Skin of body (tissue), 2 donors: ENCODE results near the gene MED28. TPM values are rescaled to one million over a fixed set of nuclear protein-coding genes. Genes with fewer than 3 reads are reported as not detected.
"Not testable (repeated sequence)": the region's sequence is repeated elsewhere in the genome, so short reads cannot be mapped to it uniquely, and the experiment has no call there.

Source experiments
- DNase-seq: peaks from one replicate; lab custom pipeline; 2025; lab: John Stamatoyannopoulos, UW
- total RNA-seq: library from RNA; depleted of rRNA; stranded (reverse); fragments of >200 nt; gene quantifications from one replicate; pipeline ENCODE4 v1.2.3, GENCODE V29; 2014

Gene MED28
- total RNA-seq, 1 donor from 2014 or later: 19.9 TPM

DNA sequence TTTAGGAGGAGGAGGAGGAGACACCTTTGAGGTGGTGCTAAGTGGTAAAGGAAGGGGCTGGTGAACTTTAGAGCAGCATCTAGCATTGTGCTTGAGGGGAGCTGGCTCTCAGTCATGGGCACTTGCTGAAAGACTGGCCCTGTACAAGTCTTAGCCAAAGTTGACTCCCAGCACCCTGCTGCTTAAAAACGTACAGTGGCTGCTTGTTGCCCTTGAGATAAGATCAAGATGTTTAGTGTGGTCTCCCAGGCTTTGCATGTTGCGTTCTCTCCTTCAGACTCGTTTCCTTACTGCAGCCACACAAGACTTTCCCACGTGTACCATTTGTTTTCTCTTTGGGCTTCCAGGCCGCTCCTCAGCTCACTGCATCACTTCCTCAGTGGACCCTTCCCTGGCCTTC, 1.8 kb downstream of the MED28 start:
- DNase-seq: no peak

DNA sequence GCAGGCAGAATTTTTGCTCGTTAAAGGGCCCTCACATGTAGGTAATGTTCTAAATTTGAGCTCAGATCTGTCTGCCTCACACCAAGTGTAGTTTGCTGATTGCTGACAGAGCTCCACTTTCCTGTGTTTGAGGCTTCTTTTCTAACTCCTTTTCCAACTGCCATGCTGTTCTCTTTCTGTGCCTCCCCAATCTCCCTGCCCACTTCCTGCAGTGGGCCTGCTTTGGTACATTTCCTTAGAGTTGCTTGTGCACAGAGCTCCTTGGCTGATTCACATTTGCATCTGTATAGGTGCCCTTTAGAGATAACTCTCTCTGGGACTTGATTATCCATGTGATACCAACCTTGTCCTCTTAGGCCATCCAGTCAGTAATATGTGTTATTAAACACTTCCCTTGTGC, 4.5 kb downstream of the MED28 start:
- DNase-seq: no peak

DNA sequence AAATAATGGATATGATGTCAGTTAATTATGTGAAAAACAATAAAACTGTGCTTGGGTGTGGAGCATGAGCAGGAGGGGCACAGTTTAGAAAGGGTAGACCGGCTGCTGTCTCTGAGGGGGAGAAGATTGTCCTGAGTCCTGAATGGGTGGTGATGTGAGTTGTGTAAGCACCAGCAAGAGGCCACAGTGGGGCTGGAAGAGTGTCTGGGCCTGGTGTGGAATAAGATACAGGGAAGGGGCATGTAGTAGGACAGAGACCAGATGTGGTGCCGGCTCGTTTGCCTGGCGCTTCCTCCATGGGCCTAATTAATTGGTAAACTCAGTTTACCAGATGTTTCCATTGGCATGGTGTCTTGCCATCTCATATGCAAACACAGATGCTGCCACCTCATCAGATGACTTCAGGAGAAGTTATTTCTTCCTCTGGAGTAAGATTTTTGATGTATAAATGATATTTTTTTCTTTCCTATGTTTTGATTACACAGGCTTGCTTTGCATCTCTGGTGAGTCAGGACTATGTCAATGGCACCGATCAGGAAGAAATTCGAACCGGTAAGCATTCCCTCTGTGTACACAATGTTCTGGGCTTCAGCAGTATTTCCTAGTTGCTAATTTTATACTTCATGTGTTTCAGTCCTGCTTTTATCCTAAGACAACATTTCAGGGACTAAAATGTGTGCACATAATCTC, 5.1 kb downstream of the MED28 start:
- no peak for DNase-seq

GRCh38 chr4:17623451-17624001, 9.1 kb downstream of the MED28 start:
- DNase-seq: peak; percentile 18

- no peak for DNase-seq
These were observed 10.4 kb downstream of the MED28 start for GRCh38 chr4:17624821-17625220.

GRCh38 chr4:17630228-17630627, 15.8 kb downstream of the MED28 start:
- no peak for DNase-seq

GRCh38 chr4:17633600-17633999, 19.2 kb downstream of the MED28 start:
- no peak for DNase-seq

DNA sequence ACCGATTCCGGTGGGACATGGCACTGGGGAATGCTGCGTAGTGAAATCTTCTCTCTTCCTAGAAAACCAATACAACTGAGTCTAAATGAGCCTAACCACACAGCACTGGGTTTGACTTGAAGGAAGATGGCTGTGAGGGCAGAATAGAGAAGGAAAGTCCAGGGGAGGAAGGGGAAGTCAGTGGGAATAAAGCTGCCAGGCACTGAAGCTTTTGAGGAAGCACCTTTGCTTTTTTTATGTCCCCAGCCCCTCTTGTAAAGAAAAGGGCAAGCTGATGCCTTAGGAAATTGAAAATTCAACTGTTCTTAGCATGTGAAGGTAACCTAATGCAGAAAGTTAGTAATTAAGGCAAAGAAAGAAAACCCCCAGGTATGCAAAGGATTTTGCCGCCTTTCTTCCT, 20.6 kb downstream of the MED28 start:
- no peak for DNase-seq

GRCh38 chr4:17636341-17636695, 21.9 kb downstream of the MED28 start:
- no peak for DNase-seq

DNA sequence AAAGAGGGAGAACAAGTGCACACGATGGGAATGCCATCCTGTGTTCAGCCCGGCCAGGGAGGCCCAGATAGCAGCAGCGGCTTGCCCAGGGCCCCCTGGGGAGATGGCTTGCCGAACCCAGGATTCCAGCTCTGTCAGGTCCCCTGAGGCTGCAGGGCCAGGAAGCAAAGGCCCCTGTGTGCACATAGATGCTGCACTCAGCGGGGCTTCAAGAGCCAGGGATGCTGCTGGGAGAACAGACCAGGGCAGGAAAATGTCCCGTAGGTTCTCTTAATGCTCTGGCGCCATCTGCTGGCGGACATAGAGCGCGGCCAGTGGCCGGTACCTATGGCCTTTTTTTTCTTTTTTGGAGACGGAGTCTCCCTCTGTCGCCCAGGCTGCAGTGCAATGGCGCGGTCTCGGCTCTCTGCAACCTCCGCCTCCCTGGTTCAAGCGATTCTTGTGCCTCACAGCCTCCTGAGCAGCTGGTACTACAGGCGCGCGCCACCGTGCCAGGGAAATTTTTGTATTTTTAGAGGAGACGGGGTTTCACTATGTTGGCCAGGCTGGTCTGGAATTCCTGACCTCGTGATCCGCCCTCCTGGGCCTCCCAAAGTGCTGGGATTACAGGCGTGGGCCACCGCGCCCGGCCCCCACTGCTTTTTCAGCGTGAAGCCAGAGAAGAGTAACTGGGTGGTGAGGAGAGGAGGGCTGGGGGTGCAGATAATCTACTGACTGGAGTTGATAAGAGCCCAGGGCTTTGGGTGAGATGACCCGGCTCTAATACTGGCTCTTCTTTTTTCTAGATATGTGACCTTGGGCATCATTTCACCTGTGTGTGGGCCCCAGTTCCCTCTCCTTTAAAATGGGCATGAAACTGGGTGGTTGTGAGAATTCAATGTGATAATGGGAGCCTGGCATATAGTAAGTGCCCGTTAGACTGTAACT, 22.5 kb downstream of the MED28 start:
- DNase-seq: peak; percentile 3

DNA sequence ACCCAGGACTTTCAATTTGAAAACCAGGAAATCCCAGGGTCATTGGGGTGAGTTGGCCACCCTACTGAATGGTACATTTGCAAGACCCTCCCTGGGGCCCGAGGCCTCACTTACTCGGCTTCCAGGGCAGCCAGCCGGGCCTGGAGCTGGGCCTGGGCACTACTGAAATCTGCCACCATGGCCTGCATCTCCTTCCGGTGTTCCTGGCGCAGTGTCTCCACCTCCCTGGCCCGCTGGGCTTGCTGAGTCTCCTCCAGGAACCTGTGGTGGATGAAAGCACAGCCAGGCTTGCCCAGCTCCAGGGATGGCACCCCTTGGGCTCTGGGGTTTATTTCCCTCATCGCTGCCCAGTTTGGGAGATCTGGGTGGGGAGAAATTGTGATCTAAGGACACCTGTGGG, 24.7 kb downstream of the MED28 start:
- DNase-seq: no peak

DNA sequence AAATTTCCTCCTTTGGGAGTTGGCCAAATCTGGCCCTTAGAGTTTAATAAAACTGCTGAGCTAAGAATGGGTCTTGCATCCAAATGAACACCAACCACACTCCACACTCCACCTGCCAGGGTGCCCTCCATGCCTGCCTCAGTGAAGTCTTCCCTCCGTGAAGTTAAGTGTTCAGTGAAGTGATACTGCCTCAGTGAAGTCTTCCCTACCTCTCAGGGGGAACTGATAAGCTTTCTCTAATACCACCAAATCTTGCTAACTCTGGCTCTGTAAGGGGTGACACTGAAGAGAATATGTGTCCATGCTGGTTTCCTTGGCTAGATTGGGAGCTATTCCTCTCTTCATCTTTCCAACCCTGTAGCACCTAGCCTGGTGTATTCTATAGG, 27.9 kb downstream of the MED28 start:
- no peak for DNase-seq

DNA sequence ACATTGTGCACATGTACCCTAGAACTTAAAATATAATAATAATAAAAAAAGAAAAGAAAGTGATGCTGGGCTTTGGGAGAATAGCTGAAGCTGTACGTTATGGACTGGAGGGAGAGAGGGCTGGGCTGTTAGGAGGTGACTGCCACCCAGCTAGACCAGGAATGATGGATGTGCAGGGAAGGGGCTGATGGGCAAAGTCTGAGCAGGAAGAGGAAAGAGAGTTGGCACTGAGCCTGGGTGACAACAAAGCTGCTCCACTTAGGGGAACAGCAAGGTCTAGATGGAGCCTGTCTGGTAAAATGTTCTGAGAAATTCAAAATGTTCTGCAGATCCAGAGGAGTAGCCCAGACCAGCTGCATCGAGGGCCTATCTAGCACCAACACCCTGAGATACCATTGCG, 32.3 kb downstream of the MED28 start:
- DNase-seq: no peak

DNA sequence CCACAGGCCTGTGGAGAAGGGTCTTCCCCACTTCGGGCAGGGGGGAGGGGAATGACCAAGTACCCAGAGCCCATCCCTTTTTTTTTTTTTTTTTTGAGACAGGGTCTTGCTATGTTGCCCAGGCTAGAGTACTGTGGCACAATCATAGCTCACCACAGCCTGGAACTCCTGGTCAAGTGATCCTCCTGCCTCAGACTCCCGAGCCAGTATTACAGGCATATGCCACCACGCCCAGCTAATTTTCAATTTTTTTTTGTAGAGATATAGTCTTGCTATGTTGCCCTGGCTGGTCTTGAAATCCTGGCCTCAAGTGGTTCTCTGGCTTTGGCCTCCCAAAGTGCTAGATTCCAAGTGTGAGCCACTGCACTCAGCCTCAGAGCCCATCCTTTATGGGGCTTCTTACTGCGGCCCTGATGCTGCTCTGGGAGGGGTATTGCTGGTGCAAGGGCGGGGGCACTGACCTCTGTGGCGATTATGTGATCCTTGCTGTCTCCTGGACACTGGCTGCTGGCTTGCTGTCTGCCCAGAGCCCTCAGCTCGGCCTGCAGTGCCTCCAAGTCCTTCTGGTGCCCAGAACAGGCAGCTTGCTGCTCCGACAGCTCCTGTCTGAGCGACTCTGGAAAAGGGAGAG, 32.9 kb downstream of the MED28 start:
- DNase-seq: no peak

DNA sequence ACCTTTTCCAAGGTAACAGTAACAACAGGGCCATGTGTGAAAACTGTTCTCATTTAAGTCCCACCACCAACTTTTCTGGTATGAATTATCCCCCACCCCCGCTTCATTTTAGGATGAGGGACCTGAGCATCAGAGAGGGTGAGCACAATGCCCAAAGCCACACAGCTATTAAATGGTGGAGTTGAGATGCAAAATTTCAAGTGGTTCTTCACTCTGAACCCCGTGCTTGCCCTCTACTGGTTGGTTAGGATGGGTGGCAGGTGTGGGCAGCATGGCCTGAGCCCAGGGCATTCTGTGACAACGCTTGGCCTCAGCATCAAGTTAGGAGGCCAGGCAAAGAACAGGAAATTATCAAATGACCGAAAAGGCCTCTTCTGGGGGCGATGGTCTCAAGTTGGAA, 33.5 kb downstream of the MED28 start:
- DNase-seq: no peak

- no peak for DNase-seq
These were observed 36.0 kb downstream of the MED28 start for GRCh38 chr4:17650406-17650805.

DNA sequence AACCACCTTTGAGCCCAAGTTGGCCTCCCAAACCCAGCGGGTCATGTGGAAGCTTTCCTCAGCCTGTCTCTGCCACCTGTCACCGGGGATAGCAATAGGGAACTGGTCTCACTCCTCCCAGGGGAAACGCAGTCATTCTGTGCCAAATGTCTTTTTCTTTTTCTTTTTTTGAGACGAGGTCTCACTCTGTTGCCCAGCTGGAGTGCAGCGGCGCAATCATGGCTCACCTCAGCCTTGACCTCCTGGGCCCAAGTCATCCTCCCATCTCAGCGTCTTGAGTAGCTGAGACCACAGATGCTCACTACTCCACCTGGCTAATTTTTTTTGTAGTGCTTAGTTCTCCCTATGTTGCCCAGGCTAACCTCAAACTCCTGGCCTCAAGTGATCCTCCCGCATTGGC, 40.3 kb downstream of the MED28 start:
- DNase-seq: no peak

- no peak for DNase-seq
These were observed 42.6 kb downstream of the MED28 start for GRCh38 chr4:17657090-17657489.

DNA sequence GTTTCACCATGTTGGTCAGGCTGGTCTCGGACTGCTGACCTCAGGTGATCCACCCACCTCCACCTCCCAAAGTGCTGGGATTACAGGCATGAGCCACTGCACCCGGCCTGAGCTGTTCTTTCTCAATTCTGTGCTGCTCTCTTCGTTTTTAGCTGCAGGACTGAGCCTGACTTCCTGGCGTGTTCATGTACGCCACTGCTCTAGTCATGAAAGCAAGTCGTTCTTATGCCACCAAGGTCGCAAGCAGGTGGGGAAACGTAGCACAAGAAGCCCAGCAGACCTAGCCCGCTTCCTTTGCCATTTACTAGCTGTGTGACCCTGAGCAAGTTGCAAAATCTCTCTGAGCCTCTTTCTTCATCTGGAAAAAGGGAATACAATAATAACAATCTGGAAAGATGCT, 43.4 kb downstream of the MED28 start:
- no peak for DNase-seq

DNA sequence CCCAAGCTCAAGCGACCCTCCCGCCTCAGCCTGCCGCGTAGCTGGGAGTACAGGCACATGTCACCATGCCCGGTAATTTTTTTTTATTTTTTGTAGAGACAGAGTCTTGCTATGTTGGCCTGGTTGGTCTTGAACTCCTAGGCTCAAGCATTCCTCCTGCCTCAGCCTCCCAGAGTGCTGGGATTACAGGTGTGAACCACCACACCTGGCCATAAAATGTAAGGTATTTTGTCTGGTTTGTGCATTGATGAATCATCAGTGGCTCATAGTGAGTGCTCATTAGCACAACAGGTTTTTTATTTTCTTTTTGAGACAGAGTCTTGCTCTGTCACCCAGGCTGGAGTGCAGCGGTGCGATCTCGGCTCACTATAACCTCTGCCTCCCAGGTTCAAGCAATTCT, 44.8 kb downstream of the MED28 start:
- not testable (repeated sequence) for DNase-seq

GRCh38 chr4:17662694-17663093, 48.3 kb downstream of the MED28 start:
- DNase-seq: no peak

DNA sequence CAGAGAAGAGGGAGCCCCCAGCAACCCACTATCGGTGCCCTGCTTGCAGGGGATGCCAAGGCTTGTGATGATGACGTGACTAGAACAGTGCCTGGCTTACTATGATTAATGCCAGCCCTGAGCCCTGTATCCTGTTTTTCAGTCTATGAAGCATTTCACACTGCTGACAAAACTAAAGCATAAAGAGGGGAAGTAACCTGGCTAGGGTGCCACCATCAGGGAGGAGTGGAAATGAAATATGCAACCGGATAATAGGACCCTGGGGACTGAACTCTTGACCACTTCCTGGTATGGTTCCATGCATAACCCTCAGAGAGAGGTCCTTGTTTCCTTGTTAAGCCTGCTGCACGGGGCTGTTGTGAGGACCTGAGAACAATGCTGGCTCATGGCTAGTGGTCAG, 50.3 kb downstream of the MED28 start:
- no peak for DNase-seq
